Inflammatory macrophage treated with lipopolysaccharide for 4 hours (primary cell): ENCODE data around the gene PLA2G6.
"Not testable (repeated sequence)": the region's sequence is repeated elsewhere in the genome, so short reads cannot be mapped to it uniquely, and the experiment has no call there.

Experiments
- DNase-seq: peaks from one replicate; pipeline ENCODE4 v3.0.0-alpha.2; 2020

Gene PLA2G6

GRCh38 chr22:38187413-38188212 lies 6.0 kb upstream of the PLA2G6 start:
- no peak for DNase-seq

GRCh38 chr22:38186429-38186828 lies 4.8 kb upstream of the PLA2G6 start:
- no peak for DNase-seq

GRCh38 chr22:38184788-38185187 lies 3.2 kb upstream of the PLA2G6 start:
- no peak for DNase-seq

- peak; percentile 83 for DNase-seq
These were observed 683 bp downstream of the PLA2G6 start for GRCh38 chr22:38180841-38181452.

GRCh38 chr22:38178605-38178937 lies 3.1 kb downstream of the PLA2G6 start:
- not testable (repeated sequence) for DNase-seq

- no peak for DNase-seq
These were observed 3.6 kb downstream of the PLA2G6 start for GRCh38 chr22:38177926-38178604.

GRCh38 chr22:38177571-38177925 lies 4.1 kb downstream of the PLA2G6 start:
- DNase-seq: not testable (repeated sequence)

GRCh38 chr22:38177044-38177443 lies 4.6 kb downstream of the PLA2G6 start:
- no peak for DNase-seq

- peak; percentile 77 for DNase-seq
These were observed 5.4 kb downstream of the PLA2G6 start for GRCh38 chr22:38176170-38176741.

GRCh38 chr22:38175206-38176118 lies 6.2 kb downstream of the PLA2G6 start:
- no peak for DNase-seq

- DNase-seq: no peak
These were observed 7.0 kb downstream of the PLA2G6 start for GRCh38 chr22:38174626-38175025.

- no peak for DNase-seq
These were observed 8.1 kb downstream of the PLA2G6 start for GRCh38 chr22:38173641-38173906.

GRCh38 chr22:38172832-38173640 lies 8.6 kb downstream of the PLA2G6 start:
- no peak for DNase-seq

- DNase-seq: no peak
These were observed 9.5 kb downstream of the PLA2G6 start for GRCh38 chr22:38171927-38172831.

GRCh38 chr22:38170469-38170868 lies 11.2 kb downstream of the PLA2G6 start:
- no peak for DNase-seq

GRCh38 chr22:38169116-38169515 lies 12.5 kb downstream of the PLA2G6 start:
- no peak for DNase-seq

GRCh38 chr22:38167988-38168407 lies 13.6 kb downstream of the PLA2G6 start:
- DNase-seq: no peak

GRCh38 chr22:38165922-38166593 lies 15.6 kb downstream of the PLA2G6 start:
- no peak for DNase-seq

GRCh38 chr22:38164551-38164918 lies 17.1 kb downstream of the PLA2G6 start:
- DNase-seq: no peak

- DNase-seq: no peak
These were observed 17.6 kb downstream of the PLA2G6 start for GRCh38 chr22:38163844-38164550.
